GM03348 (cell line): Measurements from ENCODE around the gene CTIF.

Experiments used
- DNase-seq: peaks from one replicate; pipeline ENCODE4 v3.0.0; 2012; ENCODE audit warnings: low spot score

The CTIF gene

GRCh38 chr18:48789259-48789812 is 250.5 kb downstream of the CTIF start:
- no peak for DNase-seq

- no peak for DNase-seq
These were observed 251.5 kb downstream of the CTIF start for GRCh38 chr18:48790226-48790863.

- DNase-seq, result no peak
These were observed 252.2 kb downstream of the CTIF start for GRCh38 chr18:48790869-48791635.

GRCh38 chr18:48791636-48792105 is 252.8 kb downstream of the CTIF start:
- no peak for DNase-seq

GRCh38 chr18:48792141-48792540 is 253.3 kb downstream of the CTIF start:
- DNase-seq, result no peak

GRCh38 chr18:48792611-48793380 is 254.0 kb downstream of the CTIF start:
- no peak for DNase-seq

GRCh38 chr18:48794251-48794970 is 255.6 kb downstream of the CTIF start:
- no peak for DNase-seq

GRCh38 chr18:48795696-48796095 is 256.9 kb downstream of the CTIF start:
- DNase-seq, result no peak

GRCh38 chr18:48796491-48797205 is 257.8 kb downstream of the CTIF start:
- DNase-seq, result no peak

GRCh38 chr18:48797841-48798255 is 259.0 kb downstream of the CTIF start:
- DNase-seq, result no peak

- DNase-seq, result no peak
These were observed 259.8 kb downstream of the CTIF start for GRCh38 chr18:48798334-48799245.

GRCh38 chr18:48799724-48800315 is 261.0 kb downstream of the CTIF start:
- no peak for DNase-seq

GRCh38 chr18:48800466-48800865 is 261.6 kb downstream of the CTIF start:
- no peak for DNase-seq

GRCh38 chr18:48800876-48801727 is 262.3 kb downstream of the CTIF start:
- DNase-seq, result peak; percentile 37

GRCh38 chr18:48801728-48802542 is 263.1 kb downstream of the CTIF start:
- DNase-seq, result no peak

GRCh38 chr18:48802543-48803290 is 263.9 kb downstream of the CTIF start:
- no peak for DNase-seq

- DNase-seq, result no peak
These were observed 264.7 kb downstream of the CTIF start for GRCh38 chr18:48803518-48803917.
